ENCODE data around the gene HPF1.
"Not testable (repeated sequence)": the region's sequence is repeated elsewhere in the genome, so short reads cannot be mapped to it uniquely, and the experiment has no call there.

The HPF1 gene

DNA sequence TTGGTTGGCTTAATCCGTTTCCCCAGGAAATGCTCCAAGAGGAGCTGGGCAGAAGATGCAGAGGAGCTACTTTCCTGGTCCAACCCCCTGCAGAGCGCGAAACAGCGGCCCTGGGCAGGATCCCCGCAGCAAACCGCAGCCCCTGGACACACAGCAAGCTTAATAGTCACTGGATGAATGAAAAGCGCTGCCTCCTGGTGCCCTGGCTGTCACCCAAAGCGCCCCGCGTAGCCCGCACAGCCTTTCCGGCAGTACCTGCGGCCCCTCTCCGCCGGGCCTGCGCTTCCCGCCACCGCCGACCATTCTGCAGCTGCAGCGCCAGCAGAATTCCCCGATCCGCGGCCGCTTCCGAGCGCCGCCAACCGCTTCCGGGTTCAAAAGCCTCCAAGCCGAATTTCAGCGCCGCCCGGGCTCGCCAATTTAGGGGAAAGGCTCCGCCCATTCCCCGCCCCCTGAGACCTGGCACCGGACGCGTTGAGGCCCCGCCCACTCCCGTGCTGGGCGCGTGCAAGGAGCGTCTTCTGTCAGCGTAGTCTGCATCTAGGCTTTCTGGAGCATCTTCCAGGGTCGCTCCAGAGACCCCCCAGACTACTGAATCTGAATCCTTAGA, at the start of gene HPF1:
TSS of gene HPF1 (minus strand) at position 370 of the 610 bp plus-strand sequence. CDS start at position 303, 67 bp downstream.
- Mint-ChIP-seq H3K4me1 (peaks cover 26% of the 10 kb centered on the region), H3K36me3 (no peaks in the 10 kb centered on the region), H3K4me3 (peak within 1 kb of the TSS; percentile 81), H3K27me3 (peaks cover 27% of the 10 kb centered on the region), H3K9me3 (no peaks in the 10 kb centered on the region), H3K27ac (peak within 1 kb of the TSS; percentile 68)
- CTCF ChIA-PET, result no interaction called here
- peak; percentile 96 for DNase-seq

DNA sequence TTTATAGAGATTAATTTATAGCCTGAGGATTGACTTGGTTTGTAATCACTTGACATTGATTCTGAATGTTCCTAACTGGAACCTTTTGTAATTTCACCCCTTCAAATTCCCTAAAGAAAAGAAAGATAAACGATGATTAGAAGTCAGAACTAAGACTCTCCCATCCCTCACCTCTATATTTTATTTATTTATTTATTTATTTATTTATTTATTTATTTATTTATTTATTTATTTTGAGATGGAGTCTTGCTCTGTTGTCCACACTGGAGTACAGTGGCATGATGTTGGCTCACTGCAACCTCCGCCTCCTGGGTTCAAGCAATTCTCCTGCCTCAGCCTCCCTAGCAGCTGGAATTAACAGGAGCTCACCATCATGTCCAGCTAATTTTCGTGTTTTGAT, 49.0 kb upstream of the HPF1 start:
- H3K27me3 Mint-ChIP-seq, H3K27ac Mint-ChIP-seq, H3K36me3 Mint-ChIP-seq, H3K9me3 Mint-ChIP-seq, DNase-seq, H3K4me3 Mint-ChIP-seq, H3K4me1 Mint-ChIP-seq: not testable (repeated sequence)
- CTCF ChIA-PET, result interaction anchor here (1.2 kb wide), 1 partner anchor 194 kb away, joined by 3 read pairs; no protein-coding TSS in a partner anchor

DNA sequence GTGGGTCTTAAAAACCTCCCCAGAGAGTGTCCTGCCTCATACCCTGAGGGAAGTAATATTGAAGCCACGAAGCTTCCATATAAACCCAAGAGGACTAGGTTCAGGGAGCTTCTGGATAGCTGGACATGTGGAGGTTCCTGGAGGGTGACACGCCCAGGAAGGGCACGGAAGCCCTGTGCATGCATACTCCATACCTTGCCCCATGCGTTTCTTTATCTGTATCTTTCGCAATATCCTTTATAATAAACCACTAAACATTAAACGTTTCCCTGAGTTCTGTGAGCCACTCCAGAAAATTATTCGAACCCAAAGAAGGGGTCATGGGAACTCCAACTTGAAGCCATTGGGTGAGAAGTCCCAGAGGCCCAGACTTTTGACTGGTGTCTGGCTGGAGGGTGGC, 45.7 kb upstream of the HPF1 start:
- H3K4me3 Mint-ChIP-seq, result no peak overlapping the region
- no peaks in the 10 kb centered on the region for H3K36me3 Mint-ChIP-seq
- CTCF ChIA-PET, result no interaction called here
- H3K9me3 Mint-ChIP-seq, result no peaks in the 10 kb centered on the region
- H3K4me1 Mint-ChIP-seq, result no peaks in the 10 kb centered on the region
- DNase-seq, result no peak
- peaks cover 4% of the 10 kb centered on the region for H3K27me3 Mint-ChIP-seq
- H3K27ac Mint-ChIP-seq, result no peak overlapping the region

DNA sequence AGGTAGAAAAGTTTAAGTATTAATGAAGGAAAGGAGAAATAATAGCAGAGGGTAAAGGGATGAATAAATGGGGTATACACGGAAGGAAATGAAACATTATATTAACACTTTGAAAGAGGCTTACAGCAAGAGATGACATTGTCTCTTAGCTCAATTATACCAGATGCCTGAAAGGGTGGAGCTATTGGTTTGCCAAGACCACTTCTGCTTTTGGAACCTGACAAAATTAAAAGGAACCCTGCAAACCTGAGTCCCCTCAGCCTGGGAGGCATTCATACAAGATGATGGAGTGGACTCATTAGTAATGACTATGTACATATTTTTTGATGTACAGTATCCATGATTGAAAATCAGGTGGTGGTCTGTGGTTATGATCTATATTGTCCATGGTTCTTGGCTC, 45.1 kb upstream of the HPF1 start:
- CTCF ChIA-PET, result no interaction called here
- DNase-seq, result no peak
- Mint-ChIP-seq H3K27ac (no peak overlapping the region), H3K4me1 (no peaks in the 10 kb centered on the region), H3K36me3 (no peaks in the 10 kb centered on the region), H3K4me3 (no peak overlapping the region), H3K27me3 (peaks cover 4% of the 10 kb centered on the region), H3K9me3 (no peaks in the 10 kb centered on the region)

DNA sequence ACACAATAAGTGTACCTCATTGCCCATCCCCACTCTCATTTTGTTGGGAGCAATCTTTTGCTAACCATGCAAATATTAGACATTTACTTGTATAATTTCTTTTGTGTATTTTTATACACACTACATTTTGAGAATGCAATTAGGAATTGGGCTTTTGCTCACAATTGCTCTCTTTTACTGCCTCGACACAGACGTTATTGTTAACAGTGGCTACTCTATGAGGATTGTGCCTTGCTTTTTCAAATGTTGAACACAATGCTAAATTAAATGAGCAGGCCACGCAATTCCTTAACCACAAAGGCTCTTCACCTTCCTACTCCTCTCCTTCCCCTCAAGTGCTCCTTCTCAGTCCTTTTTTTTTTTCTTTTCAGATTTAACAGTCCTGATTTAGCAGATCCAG, 42.8 kb upstream of the HPF1 start:
- no peak for DNase-seq
- H3K9me3 Mint-ChIP-seq, result no peaks in the 10 kb centered on the region
- H3K4me3 Mint-ChIP-seq, result no peak overlapping the region
- H3K27ac Mint-ChIP-seq, result no peak overlapping the region
- CTCF ChIA-PET, result interaction anchor here (1.1 to 3.3 kb wide), 2 partner anchors 10 to 187 kb away, joined by 3 to 14 read pairs; no protein-coding TSS in a partner anchor
- no peaks in the 10 kb centered on the region for H3K36me3 Mint-ChIP-seq
- H3K4me1 Mint-ChIP-seq, result no peaks in the 10 kb centered on the region
- peaks cover 9% of the 10 kb centered on the region for H3K27me3 Mint-ChIP-seq

DNA sequence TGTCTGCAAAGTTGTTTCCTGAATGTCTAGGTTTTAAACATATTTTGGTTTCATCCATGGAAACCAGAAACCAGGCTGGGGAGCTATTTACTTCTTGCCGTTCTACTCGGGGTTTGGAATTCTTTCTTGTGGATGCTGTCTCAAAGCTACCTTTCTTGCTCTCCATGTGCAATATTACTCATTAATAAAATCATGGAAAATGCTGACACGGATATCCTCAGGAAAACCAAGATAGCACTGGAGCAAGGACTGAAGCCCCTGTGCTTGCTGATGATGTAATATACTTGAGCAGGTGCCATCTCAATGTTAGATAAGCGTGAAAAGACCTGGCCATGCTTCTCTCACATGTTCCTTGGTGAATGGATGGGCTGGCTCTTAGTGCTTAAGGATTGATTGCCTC, 41.5 kb upstream of the HPF1 start:
- Mint-ChIP-seq H3K9me3 (no peaks in the 10 kb centered on the region), H3K36me3 (no peaks in the 10 kb centered on the region), H3K27me3 (peaks cover 10% of the 10 kb centered on the region), H3K4me3 (no peak overlapping the region), H3K4me1 (no peaks in the 10 kb centered on the region), H3K27ac (no peak overlapping the region)
- DNase-seq, result no peak
- CTCF ChIA-PET, result interaction anchor here (3.3 kb wide), 1 partner anchor 11 kb away, joined by 14 read pairs; no protein-coding TSS in a partner anchor

DNA sequence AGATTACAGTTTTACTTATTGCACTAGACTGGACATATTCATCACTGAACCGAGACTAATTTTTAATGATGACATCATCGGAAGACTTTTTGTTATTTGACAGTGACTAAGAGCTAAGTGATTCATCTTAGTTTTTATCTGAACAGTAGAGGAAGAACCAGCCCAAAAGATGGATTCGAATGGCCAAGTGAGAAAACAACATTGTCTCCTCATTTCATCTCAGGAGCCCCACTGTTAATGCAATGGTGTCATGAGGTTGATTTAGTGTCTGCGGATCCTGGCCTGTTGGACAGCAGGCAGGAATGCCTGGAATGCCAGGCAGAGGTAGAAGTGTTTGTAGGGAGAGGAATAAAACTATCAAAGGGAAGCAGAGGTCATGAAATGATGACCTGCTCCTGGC, 37.8 kb upstream of the HPF1 start:
- H3K4me3 Mint-ChIP-seq, result no peak overlapping the region
- peaks cover 7% of the 10 kb centered on the region for H3K4me1 Mint-ChIP-seq
- H3K36me3 Mint-ChIP-seq, result no peaks in the 10 kb centered on the region
- H3K27ac Mint-ChIP-seq, result no peak overlapping the region
- peaks cover 29% of the 10 kb centered on the region for H3K27me3 Mint-ChIP-seq
- CTCF ChIA-PET, result no interaction called here
- DNase-seq, result no peak
- no peaks in the 10 kb centered on the region for H3K9me3 Mint-ChIP-seq

DNA sequence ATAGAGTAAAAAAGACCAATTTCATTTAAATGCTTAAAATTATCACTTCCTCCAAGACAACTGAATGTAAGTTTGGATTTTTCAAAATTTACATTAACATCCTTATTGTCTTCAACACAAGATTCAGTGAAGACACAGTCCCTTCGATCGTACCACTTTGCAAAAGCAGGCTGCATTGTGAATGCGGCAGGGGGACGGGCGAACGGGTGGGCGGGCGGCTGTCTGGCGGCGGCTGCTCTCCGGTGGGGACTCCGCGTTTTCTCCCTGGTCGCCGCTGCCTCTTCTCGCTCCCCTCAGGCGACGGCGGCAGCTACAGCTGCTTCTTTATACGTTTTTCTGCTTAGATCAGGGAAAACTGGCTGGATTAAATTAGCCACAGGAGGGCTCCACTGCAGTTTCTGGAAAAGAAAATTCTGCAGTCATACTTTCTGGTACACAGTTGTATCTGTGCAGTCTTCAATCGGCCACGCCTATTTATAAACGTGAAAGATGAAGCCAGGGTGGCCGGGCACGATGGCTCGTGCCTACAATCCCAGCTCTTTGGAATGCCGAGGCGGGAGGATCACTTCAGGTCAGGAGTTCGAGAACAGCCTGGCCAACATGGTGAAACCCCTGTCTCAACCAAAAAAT, 33.9 kb upstream of the HPF1 start:
- peak; percentile 26 for DNase-seq
- no peak overlapping the region for H3K27ac Mint-ChIP-seq
- H3K27me3 Mint-ChIP-seq, result peaks cover 42% of the 10 kb centered on the region
- CTCF ChIA-PET, result interaction anchor here (0.6 to 0.8 kb wide), 2 partner anchors 25 to 179 kb away, joined by 3 read pairs; partner anchors contain the start of gene NEK1
- no peaks in the 10 kb centered on the region for H3K36me3 Mint-ChIP-seq
- H3K4me3 Mint-ChIP-seq, result no peak overlapping the region
- H3K9me3 Mint-ChIP-seq, result no peaks in the 10 kb centered on the region
- peaks cover 7% of the 10 kb centered on the region for H3K4me1 Mint-ChIP-seq

DNA sequence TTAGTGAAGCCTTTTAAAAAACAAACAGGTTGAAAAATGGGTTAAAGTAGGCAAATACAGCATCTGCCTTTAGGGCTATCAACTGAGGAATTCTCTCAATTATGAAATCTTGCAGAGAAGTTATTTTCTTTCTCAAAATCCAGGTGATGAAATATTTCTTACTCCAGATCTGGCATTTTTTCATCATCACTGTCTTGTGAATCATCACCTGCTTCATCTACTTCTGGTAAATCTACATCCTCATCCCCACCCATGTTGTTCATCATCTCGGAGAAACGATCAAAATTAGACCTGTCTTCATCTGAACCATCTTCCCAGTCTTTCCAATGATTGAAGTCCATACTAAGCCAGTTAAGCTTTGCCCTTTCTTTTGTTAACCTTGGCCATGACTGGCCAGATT, 33.3 kb upstream of the HPF1 start:
- Mint-ChIP-seq H3K36me3 (no peaks in the 10 kb centered on the region), H3K27ac (no peak overlapping the region), H3K27me3 (peaks cover 39% of the 10 kb centered on the region), H3K4me3 (no peak overlapping the region), H3K9me3 (no peaks in the 10 kb centered on the region), H3K4me1 (peaks cover 7% of the 10 kb centered on the region)
- CTCF ChIA-PET, result interaction anchor here (0.6 kb wide), 1 partner anchor 25 kb away, joined by 3 read pairs; no protein-coding TSS in a partner anchor
- no peak for DNase-seq

DNA sequence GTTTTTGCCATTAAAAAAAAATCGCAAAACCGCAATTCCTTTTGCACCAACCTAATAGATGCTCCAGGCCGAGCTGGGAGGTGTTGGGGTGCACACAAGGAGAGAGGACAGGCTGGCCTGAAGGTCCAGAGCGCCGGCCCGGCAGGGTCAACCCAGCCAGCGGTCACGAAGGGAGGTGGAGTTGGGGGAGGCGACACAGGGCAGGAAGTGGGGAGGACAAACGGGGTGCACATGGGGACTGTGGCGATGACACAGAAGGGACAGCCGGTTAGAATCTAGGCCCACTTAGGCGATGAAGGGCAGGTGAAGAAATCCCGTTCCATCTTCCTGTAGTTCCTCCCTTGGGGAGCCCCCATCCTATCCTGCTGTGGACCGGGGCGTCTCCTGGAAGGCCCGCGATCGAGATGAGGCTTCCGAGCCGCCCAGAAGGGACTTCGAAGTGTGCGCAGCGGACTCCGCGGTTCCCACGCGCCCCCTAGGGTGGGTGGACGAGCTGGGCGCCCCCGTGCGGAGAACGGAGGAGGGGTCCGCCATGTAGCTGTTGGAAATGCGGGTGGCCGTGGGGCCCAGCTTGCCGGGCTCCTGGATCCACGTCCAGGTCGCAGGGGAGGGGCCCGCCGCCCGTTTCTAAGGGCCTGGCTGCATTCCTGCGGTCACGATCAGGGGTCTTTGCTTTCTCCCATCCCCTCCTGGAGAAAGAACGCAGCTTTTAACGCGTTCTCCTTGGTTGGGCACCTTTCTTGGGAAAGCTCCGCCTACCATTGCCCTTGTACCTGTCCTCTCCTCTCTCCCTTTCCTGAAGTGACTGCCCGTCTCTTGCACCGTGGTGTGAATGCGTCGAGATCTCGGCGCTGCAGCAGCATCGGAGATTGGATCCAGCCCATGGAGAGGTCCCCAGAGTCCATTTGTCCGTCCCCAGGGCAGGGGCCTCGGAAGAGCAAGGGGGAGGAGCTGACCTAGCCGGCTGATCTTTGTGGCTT, 17.0 kb upstream of the HPF1 start:
- Mint-ChIP-seq H3K4me3 (no peak overlapping the region), H3K9me3 (no peaks in the 10 kb centered on the region), H3K27ac (no peak overlapping the region), H3K36me3 (no peaks in the 10 kb centered on the region), H3K4me1 (peaks cover 11% of the 10 kb centered on the region), H3K27me3 (peaks cover 40% of the 10 kb centered on the region)
- CTCF ChIA-PET, result interaction anchor here (0.8 to 1.8 kb wide), 3 partner anchors 40 to 162 kb away, joined by 3 read pairs; partner anchors contain the start of gene NEK1
- peak; percentile 50 for DNase-seq

DNA sequence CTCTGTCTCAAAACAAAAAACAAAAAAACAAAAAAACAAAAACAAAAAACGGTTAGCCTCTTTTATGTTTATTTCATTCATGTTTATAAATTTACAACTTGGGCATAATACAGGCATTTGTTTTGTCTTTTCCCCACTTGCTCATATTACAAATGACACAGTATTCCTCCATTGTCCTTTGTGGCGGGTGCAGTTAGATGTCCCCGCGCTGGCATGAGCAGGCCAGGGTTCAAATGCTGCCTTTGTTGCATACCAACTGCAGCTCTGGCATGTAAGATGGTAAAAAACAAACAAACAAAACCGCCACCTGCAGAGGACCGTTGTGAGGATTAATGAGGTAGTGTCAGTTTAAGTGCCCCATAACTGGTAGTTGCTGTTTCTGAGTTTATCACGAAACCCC, 16.1 kb upstream of the HPF1 start:
- DNase-seq, result no peak
- Mint-ChIP-seq H3K27ac (no peak overlapping the region), H3K27me3 (peaks cover 45% of the 10 kb centered on the region), H3K4me3 (no peak overlapping the region), H3K9me3 (no peaks in the 10 kb centered on the region), H3K36me3 (no peaks in the 10 kb centered on the region), H3K4me1 (peaks cover 11% of the 10 kb centered on the region)
- CTCF ChIA-PET, result no interaction called here

DNA sequence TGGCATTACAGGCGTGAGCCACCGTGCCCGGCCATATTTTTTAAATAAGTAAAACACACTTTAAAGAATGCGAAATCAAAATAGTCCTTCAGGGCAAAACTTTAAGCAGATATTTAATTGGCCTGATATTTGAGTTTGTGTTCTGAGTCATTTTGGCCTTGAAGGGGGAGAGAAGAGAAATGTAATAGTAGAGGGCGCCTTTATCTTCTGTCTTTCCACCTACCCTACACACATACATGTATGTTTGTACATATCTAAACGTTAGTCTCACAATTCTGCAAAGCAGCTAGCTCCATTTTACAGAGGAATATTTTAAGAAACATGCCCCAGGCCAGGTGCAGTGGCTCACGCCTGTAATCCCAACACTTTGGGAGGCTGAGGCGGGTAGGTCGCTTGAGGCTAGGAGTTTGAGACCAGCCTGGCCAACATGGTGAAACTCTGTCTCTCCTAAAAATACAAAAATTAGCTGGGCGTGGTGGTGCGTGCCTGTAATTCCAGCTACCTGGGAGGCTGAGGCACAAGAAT, 13.9 kb upstream of the HPF1 start:
- CTCF ChIA-PET, H3K36me3 Mint-ChIP-seq, H3K4me3 Mint-ChIP-seq, H3K9me3 Mint-ChIP-seq, DNase-seq, H3K27ac Mint-ChIP-seq: not testable (repeated sequence)
- H3K27me3 Mint-ChIP-seq, result peaks cover 41% of the 10 kb centered on the region
- H3K4me1 Mint-ChIP-seq, result peaks cover 11% of the 10 kb centered on the region

DNA sequence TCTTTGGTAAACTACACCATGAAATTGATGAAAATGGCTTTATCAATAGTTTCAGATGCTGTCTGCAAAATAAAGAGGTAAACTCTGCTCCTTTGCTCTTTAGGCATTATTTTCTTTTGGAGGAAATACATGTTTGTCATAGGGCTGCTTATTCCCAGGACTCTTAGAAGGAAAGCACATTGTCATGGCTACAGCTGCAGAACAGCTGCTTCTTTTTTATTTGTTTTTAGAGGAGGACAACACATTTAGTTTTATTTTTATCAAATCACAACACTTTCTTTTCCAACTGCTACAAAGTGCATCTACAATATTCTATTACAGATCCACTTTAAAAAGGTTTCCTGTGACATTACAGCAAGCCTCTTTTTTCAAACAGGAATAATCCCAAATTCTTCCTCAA, 12.7 kb upstream of the HPF1 start:
- Mint-ChIP-seq H3K9me3 (no peaks in the 10 kb centered on the region), H3K27ac (no peak overlapping the region), H3K4me3 (no peak overlapping the region), H3K4me1 (peaks cover 6% of the 10 kb centered on the region), H3K36me3 (no peaks in the 10 kb centered on the region), H3K27me3 (peaks cover 31% of the 10 kb centered on the region)
- CTCF ChIA-PET, result no interaction called here
- DNase-seq, result no peak

DNA sequence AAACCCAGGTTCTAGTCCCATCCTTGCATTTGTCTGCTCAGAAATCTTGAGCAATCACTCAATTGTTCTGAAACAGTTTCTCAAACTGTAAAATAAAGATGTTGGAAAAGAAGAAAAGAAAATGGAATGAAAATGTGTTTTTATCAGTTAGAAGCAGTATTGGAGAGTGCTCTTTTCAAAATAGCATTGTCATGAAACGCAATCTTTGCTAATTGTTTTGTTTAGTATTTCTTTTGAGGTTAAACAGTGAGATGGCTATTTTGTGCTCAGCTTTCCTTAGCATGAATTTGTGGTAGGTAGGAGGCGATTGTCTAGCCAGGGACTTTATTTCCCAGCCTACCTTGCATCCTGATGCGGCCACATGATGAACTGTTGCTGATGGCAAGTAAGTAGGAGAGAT, 10.6 kb upstream of the HPF1 start:
- Mint-ChIP-seq H3K4me3 (no peak overlapping the region), H3K27ac (no peak overlapping the region)
- CTCF ChIA-PET, result no interaction called here

More for the DNA sequence above, 10.6 kb upstream of the HPF1 start:
- Mint-ChIP-seq H3K4me1 (peaks cover 2% of the 10 kb centered on the region), H3K9me3 (no peaks in the 10 kb centered on the region), H3K27me3 (peaks cover 15% of the 10 kb centered on the region), H3K36me3 (no peaks in the 10 kb centered on the region)
- no peak for DNase-seq
